ENCODE measurements around the gene PREP.

DNA sequence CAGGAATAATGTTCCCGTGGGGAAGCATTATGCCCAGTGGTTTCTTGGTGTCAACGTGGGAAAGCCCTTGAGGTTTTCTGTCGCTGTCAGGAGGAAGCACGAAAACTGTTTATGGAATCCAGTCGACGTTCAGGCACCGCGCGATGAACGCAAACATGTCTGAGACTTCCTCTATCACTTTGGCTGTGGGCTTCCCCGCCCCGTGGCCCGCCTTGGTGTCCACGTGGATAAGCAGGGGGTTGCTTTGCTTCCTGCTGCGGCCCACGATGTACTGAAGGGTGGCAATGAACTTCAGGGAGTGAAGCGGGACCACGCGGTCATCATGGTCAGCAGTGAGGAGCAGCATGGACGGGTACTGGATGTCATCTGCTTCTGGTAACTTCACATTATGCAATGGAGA, 124.8 kb downstream of the PREP start:
- no peak for TF ChIP-seq CTCF (IDR thresholded peaks at IDR 0.05)
- TF ChIP-seq POLR2A (IDR thresholded peaks at IDR 0.05), result no peak
